HepG2 (cell line): Measurements from ENCODE around the gene TMEM63B. TPM values are rescaled to one million over a fixed set of nuclear protein-coding genes. Genes with fewer than 3 reads are reported as not detected.
A peak's percentile ranks its signal among the peaks of the same experiment; 100 is the strongest.

Experiments used
- ATF7-NPFF ChIP-seq: sonication (generic); formaldehyde crosslinking; IDR thresholded peaks from 2 replicates; pipeline ENCODE4 v1.8.1; 2023; ENCODE audit warnings: mild to moderate bottlenecking, low read depth, missing genetic modification reagents, moderate library complexity
- HOMEZ ChIP-seq: IDR thresholded peaks from 2 replicates; pipeline ENCODE4 v1.6.1; 2016; ENCODE audit warnings: low read depth
- HOXA3 ChIP-seq: sonication (generic); formaldehyde crosslinking; IDR thresholded peaks from 2 replicates; pipeline ENCODE4 v1.5.0; 2020; ENCODE audit warnings: missing genetic modification reagents
- MAF1 ChIP-seq: sonication (generic); formaldehyde crosslinking; IDR thresholded peaks from 2 replicates; pipeline ENCODE4 v1.5.0; 2020; ENCODE audit warnings: missing genetic modification reagents, borderline replicate concordance
- NR2F2 ChIP-seq: IDR thresholded peaks from 2 replicates; pipeline ENCODE4 v1.6.1; 2012; ENCODE audit warnings: low read depth, inconsistent platforms, borderline replicate concordance
- RAD21 ChIP-seq: fragments of 450-650 bp; formaldehyde crosslinking; IDR thresholded peaks from 2 replicates; pipeline ENCODE4 v1.5.0; 2020; ENCODE audit warnings: mild to moderate bottlenecking
- RBFOX2 ChIP-seq: fragments of 200-400 bp; formaldehyde crosslinking; IDR thresholded peaks from 2 replicates; pipeline ENCODE4 v1.6.1; 2017; ENCODE audit warnings: low read depth, mild to moderate bottlenecking, low read length
- SIX4 ChIP-seq: sonication (generic); formaldehyde crosslinking; IDR thresholded peaks from 2 replicates; pipeline ENCODE4 v1.4.0; 2020; ENCODE audit warnings: missing genetic modification reagents
- STAT5B ChIP-seq: sonication (generic); formaldehyde crosslinking; IDR thresholded peaks from 2 replicates; pipeline ENCODE4 v1.4.0; 2020; ENCODE audit warnings: missing genetic modification reagents
- ZNF251 ChIP-seq: sonication (generic); formaldehyde crosslinking; IDR thresholded peaks from 2 replicates; pipeline ENCODE4 v1.9.0; 2021; ENCODE audit warnings: mild to moderate bottlenecking, missing genetic modification reagents
- ZNF512 ChIP-seq: sonication (generic); formaldehyde crosslinking; IDR thresholded peaks from 2 replicates; pipeline ENCODE4 v1.4.0; 2020; ENCODE audit warnings: mild to moderate bottlenecking, missing genetic modification reagents
- ZNF556 ChIP-seq: sonication (generic); formaldehyde crosslinking; IDR thresholded peaks from 2 replicates; pipeline ENCODE4 v1.4.0; 2020; ENCODE audit warnings: mild to moderate bottlenecking, missing genetic modification reagents, borderline replicate concordance
- ZNF567 ChIP-seq: sonication (generic); formaldehyde crosslinking; IDR thresholded peaks from 2 replicates; pipeline ENCODE4 v1.8.1; 2023; ENCODE audit warnings: mild to moderate bottlenecking, missing genetic modification reagents, borderline replicate concordance
- ZNF598 ChIP-seq: sonication (generic); formaldehyde crosslinking; IDR thresholded peaks from 2 replicates; pipeline ENCODE4 v1.5.1; 2020; ENCODE audit warnings: mild to moderate bottlenecking, missing genetic modification reagents, borderline replicate concordance
- ZNF878 ChIP-seq: sonication (generic); formaldehyde crosslinking; IDR thresholded peaks from 2 replicates; pipeline ENCODE4 v1.8.1; 2023; ENCODE audit warnings: mild to moderate bottlenecking, missing genetic modification reagents, moderate library complexity
- polyA plus RNA-seq, 8 experiments: library from polyadenylated mRNA; depleted of rRNA in 3 of 8; stranded (reverse) in 7 of 8; unstranded in 1 of 8; fragments of >200 nt; fragmentation: Illumina TruSeq in 4 of 8; extraction: Trizol in 4 of 8; gene quantifications; 2 replicates each; pipeline versions ENCODE4 v1.2.1 to v1.2.3, GENCODE V29; 2011 to 2016; ENCODE audit warnings: low read depth in 4 of 8, missing spikeins in 1 of 8, mixed read lengths in 1 of 8; ENCODE audit not compliant: insufficient read depth in 1 of 8
- total RNA-seq, 5 experiments: library from RNA; depleted of rRNA; stranded (reverse); fragments of >200 nt; fragmentation: Illumina TruSeq; extraction: Trizol; gene quantifications; 2 replicates each; pipeline ENCODE4 v1.2.3, GENCODE V29; 2016; ENCODE audit warnings: low read depth in 1 of 5
- TF ChIP-seq, protein P1 (sequence below): sonication (generic); formaldehyde crosslinking; IDR thresholded peaks from 2 replicates; pipeline ENCODE4 v1.5.1; 2020; ENCODE audit warnings: mild to moderate bottlenecking, missing genetic modification reagents, moderate library complexity
- TF ChIP-seq, protein P2 (sequence below): sonication (generic); formaldehyde crosslinking; IDR thresholded peaks from 2 replicates; pipeline ENCODE4 v1.5.1; 2020; ENCODE audit warnings: mild to moderate bottlenecking, missing genetic modification reagents, moderate library complexity
- TF ChIP-seq, protein P3 (sequence below): sonication (generic); formaldehyde crosslinking; IDR thresholded peaks from 2 replicates; pipeline ENCODE4 v1.5.1; 2020; ENCODE audit warnings: mild to moderate bottlenecking, moderate library complexity, missing genetic modification reagents

Gene TMEM63B
- total and polyA plus RNA-seq, 2 of the 13 experiments (the other 11 are each of a cell fraction or from before 2014, with no cell fraction given) = 27.4 to 75.8 TPM

DNA sequence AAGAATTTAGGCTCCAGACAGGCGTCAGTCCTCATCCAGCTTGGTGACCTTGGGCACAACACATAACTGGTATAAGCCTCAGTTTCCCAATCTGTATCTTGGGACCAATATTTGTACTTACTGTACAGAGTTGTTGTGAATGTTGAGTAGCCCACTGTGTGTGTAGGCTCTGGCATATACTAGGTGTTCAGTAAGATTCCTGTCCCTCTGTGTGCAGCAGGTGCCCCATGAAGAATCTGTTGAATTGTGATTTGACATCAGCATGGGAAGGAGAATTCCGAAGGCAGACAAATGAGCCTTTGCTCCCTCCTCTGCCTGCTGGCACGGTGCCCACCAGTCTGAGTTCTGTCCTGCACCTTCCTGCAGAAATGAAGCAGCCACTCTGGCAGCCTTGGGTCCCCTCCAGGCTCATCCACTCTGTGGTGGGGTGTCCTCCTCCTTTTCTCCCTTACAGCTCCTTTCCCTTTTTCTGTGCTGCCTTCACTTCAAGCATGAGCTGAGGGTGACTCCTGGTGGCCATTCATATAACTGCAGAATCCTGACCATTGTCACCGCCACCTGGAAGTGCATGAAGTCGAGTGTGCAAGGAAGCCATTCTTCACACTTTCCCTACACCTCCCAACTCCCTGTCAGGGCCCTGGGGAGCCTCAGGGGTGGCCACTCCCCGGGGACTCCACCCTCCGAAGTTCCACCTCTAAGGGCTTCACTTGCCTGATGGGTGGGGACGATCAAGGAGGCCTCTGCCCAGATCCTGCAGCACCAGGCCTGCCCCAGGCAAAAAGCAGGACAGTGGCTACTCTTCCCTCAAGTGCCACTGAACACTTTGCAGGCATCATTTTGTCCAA lies 48.3 kb upstream of the TMEM63B start (continued):
- TF ChIP-seq, protein P1, sequence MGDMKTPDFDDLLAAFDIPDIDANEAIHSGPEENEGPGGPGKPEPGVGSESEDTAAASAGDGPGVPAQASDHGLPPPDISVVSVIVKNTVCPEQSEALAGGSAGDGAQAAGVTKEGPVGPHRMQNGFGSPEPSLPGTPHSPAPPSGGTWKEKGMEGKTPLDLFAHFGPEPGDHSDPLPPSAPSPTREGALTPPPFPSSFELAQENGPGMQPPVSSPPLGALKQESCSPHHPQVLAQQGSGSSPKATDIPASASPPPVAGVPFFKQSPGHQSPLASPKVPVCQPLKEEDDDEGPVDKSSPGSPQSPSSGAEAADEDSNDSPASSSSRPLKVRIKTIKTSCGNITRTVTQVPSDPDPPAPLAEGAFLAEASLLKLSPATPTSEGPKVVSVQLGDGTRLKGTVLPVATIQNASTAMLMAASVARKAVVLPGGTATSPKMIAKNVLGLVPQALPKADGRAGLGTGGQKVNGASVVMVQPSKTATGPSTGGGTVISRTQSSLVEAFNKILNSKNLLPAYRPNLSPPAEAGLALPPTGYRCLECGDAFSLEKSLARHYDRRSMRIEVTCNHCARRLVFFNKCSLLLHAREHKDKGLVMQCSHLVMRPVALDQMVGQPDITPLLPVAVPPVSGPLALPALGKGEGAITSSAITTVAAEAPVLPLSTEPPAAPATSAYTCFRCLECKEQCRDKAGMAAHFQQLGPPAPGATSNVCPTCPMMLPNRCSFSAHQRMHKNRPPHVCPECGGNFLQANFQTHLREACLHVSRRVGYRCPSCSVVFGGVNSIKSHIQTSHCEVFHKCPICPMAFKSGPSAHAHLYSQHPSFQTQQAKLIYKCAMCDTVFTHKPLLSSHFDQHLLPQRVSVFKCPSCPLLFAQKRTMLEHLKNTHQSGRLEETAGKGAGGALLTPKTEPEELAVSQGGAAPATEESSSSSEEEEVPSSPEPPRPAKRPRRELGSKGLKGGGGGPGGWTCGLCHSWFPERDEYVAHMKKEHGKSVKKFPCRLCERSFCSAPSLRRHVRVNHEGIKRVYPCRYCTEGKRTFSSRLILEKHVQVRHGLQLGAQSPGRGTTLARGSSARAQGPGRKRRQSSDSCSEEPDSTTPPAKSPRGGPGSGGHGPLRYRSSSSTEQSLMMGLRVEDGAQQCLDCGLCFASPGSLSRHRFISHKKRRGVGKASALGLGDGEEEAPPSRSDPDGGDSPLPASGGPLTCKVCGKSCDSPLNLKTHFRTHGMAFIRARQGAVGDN (CRISPR knock-in tag) = peak; percentile 80
- peak; percentile 31; the same call in 1 of the 2 replicates for TF ChIP-seq RBFOX2
- TF ChIP-seq ZNF556 (CRISPR knock-in tag) = no peak; the same call in 1 of the 2 replicates
- peak; percentile 76; the same call in 1 of the 2 replicates for TF ChIP-seq ZNF598 (CRISPR knock-in tag)
- no peak for TF ChIP-seq NR2F2
- peak; percentile 56; the same call in 1 of the 2 replicates for TF ChIP-seq HOMEZ (CRISPR knock-in tag)
- TF ChIP-seq ZNF512 (CRISPR knock-in tag) = no peak
- no peak for TF ChIP-seq ZNF251
- TF ChIP-seq ATF7-NPFF = no peak
- no peak for TF ChIP-seq STAT5B
- TF ChIP-seq HOXA3 (CRISPR knock-in tag) = peak; percentile 33; the same call in 1 of the 2 replicates
- no peak for TF ChIP-seq ZNF878 (CRISPR knock-in tag)
- TF ChIP-seq, protein P2, sequence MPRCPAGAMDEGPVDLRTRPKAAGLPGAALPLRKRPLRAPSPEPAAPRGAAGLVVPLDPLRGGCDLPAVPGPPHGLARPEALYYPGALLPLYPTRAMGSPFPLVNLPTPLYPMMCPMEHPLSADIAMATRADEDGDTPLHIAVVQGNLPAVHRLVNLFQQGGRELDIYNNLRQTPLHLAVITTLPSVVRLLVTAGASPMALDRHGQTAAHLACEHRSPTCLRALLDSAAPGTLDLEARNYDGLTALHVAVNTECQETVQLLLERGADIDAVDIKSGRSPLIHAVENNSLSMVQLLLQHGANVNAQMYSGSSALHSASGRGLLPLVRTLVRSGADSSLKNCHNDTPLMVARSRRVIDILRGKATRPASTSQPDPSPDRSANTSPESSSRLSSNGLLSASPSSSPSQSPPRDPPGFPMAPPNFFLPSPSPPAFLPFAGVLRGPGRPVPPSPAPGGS (CRISPR knock-in tag) = 0 out of 2 replicates have a peak, but pooled peaks have one; percentile 66
- peak; percentile 96 for TF ChIP-seq RAD21 (CRISPR knock-in tag)
- TF ChIP-seq, protein P3, sequence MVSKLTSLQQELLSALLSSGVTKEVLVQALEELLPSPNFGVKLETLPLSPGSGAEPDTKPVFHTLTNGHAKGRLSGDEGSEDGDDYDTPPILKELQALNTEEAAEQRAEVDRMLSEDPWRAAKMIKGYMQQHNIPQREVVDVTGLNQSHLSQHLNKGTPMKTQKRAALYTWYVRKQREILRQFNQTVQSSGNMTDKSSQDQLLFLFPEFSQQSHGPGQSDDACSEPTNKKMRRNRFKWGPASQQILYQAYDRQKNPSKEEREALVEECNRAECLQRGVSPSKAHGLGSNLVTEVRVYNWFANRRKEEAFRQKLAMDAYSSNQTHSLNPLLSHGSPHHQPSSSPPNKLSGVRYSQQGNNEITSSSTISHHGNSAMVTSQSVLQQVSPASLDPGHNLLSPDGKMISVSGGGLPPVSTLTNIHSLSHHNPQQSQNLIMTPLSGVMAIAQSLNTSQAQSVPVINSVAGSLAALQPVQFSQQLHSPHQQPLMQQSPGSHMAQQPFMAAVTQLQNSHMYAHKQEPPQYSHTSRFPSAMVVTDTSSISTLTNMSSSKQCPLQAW (CRISPR knock-in tag) = peak; percentile 53
- no peak for TF ChIP-seq ZNF567
- TF ChIP-seq SIX4 = no peak
- no peak for TF ChIP-seq MAF1
